Cerebellar cortex (tissue), 1 donor: ENCODE measurements around the gene RAI1.
A peak's percentile ranks its signal among the peaks of the same experiment; 100 is the strongest.

ENCODE experiments used
- DNase-seq: peaks from one replicate; pipeline ENCODE4 v3.0.0-alpha.2; 2015; ENCODE audit warnings: low spot score

Gene RAI1

DNA sequence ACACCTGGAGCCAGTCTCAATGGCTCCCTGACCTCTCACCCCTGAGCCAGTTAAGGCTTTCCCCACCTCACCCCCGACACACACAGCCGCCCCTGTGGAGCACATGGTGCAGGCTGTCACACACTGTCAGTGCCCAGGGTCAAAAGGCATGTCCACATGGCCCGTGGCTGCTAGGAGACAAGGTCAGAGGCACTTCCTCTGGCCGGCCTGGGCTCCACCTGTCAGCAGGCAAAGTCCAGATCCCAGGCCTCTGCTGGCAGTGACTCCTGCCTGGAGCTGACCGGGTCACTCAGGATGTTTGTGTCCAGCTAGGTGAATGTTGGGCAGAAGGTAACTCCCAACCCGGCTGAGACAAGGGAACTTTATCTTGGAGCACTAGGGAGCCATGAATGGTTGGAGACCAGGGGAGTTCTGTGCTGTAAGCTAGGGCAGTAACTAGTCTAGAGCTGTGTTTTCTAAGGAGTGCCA, 149.5 kb downstream of the RAI1 start:
- DNase-seq = no peak

DNA sequence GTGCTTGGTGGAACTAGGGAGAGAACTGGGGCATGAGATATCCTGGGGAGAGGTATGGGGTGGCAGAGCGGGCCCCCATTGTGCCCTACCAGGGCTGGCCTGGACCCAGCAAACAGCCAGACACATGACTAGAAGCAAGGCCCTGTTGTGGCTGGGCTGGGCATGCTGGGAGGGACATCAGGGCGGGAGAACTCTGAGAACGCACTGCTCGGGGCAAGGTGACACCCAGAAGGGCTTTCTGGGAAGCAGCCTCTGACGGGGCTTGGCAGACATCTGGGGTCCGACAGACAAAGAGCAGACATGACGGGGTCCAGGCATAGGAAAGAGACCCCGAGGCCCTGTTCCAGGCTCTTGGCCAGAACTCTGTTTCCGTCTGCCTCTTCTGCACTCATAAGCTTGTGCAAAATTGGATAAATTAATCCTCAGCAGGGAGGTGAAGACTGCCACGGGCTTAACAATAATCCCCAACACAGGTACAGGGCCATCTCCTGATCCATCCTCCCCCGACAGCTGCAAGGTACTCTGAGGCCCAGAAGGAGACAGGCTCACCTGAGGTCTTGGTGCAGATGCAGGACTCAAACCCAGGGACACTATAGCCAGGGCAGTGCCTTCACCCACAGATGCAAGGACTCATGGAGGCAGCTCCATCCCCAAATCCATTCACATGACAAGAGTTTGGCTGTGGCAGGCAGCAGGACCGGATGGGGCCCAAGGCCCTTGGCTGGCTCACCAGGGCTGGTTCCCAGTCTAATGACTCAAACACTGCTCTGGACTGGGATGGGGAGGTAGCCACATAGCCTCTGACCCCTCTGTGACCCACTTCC, 150.2 kb downstream of the RAI1 start:
- no peak for DNase-seq

DNA sequence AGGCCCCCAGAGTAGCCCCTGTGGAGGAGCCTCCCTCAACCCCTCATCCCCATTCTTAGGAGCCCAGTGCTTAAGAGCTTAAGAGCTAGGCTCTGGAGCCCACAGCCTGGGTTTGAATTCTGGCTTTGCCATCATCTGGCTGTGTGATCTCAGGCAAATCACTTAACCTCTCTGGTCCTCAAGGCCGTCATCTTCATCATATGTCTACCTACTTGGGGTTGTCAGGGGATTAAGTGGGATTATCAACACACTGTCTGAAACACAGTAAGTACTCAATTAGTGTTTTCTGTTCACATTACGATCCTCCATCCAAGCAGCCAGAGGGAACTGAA, 150.7 kb downstream of the RAI1 start:
- DNase-seq = no peak

DNA sequence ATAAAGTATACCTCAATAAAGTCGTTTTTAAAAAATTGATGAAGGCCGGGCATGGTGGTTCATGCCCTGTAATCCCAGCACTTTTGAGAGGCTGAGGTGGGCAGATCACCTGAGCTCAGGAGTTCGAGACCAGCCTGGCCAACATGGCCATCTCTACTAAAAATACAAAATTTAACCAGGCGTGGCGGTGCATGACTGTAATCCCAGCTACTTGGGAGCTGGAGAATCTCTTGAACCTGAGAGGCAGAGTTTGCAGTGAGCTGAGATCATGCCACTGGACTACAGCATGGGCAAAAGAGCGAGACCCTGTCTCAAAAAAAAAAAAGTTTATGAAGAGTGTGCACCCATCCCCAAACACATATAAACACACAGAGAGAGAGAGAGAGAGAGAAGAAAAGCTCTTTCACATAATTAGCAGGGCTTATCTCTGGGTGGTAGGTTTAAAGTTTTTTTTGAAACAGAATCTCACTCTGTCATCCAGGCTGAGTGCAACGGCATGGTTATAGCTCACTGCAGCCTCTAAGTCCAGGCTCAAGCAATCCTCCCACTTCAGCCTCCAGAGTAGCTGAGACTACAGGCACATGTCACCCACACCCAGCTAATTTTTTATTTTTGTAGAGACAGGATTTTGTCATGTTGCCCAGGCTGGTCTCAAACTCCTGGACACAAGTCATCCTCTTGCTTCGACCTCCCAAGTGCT, 152.6 kb downstream of the RAI1 start:
- DNase-seq = no peak

DNA sequence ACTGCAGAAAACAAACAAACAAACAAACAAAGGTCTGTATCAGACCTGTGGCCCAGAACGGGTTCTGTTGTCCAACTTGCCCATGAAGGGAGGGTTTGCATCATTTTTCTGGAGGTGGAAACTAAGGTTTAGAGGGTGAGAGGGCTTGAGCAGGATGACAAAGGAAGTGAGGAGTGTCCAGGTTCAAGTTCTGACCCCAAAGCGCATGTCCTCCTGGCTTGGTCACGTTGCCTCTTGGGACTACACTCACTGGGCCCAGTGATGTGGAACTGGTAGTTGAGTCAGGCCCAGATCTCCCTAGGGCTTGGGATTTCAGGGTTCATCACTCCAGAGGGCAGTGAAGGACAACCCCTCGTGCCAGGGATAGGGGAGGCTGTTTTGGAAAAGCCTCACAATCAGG, 153.7 kb downstream of the RAI1 start:
- DNase-seq = no peak

DNA sequence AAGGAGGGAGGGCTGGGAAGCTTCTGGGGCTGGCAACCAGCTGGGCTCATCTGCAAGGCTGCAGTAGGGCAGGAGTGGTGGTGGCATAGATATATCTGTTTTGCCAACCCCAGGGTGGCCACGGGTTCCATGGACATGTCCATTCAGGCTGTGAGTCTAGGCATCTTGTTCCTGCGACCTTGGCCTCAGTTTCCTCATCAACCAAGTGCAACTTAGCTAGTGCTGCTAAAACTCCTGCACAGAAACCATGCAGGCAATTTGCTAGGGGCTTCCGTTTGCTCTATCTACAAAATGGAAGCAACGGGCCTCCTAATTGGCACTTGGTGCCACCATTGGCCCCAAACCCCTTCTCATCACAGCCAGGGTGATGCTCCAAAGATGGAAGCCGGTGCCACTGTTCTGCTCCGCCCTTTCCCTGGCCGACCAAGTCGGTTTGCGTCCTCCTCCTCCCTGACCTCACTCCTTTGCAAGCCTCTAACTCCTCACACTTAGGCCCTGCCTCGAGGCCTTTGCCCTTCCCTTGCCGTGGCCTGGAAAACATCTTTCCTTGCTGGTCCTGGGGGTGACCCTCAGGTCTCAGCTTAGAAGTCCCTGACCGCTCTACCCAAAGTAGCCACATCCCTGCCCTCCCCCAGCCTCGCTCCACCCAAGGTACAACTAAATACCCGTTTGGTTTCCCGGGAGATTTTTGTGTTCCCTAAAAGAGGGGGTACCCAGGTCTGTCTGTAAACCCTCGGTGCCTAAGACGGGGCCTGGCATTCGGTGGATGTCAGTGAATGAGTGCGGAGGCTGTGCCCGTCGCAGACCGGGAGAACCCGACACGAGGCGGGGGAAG, 154.4 kb downstream of the RAI1 start:
- DNase-seq = no peak

DNA sequence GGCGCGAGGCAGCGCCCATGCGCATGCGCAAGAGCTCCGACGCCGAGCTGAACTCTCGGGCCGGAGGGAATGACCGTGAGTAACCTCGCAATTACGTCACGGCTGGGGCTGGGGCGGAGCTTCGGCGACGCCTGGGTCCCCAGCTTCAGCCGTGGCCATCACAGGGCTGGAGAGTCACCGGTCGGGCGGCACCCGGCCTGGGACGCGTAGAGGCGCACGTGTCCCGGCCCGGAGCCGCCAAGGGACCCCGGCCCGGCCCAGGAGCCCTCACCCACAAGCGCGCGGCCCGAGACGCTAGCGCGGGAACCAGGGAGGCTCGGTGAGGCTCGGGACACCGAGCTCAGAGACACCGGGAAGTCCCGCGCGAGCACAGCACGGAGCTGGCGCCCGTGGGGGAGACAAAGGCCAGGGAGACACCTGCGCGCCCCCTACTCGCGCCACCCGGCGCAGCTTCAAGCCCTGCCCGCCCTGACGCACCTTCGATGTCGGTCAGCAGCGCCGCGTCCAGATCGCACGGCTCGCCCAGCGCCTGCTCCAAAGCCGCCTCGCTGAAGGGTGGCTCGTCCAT, 155.1 kb downstream of the RAI1 start:
- peak; percentile 98 for DNase-seq

DNA sequence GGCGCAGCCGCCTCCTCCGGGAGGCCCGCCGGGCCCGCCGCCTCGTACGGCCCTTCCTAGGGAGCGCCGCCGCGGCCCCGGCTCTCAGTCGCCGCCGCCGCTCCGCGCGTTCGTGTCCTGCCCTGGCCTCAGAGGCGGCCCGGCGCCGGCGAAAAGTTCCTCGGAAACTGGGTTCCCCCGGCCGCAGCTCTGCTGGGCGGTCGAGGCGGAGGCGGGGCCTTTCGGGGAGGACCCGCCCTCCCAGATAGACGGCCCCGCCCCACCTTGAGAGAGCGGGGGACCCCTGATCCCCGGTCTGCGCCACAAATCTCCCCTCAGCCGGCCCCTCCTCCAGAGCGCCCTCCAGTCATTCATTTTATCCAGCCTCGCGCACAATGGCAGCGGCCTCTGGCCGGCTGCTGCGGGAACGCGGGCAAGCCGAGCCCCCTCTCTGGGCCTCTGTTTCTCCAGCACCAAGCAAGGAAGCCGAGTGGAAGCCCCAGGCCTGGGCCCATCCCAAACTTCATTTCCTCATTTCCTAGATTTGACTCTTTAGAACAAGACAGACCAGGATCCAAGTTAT, 155.6 kb downstream of the RAI1 start, which contains the start of gene SREBF1:
SREBF1 (minus strand) TSS at position 169 of the 562 bp plus-strand sequence. CDS start 169 bp downstream, outside the sequence.
- DNase-seq = peak; percentile 61

DNA sequence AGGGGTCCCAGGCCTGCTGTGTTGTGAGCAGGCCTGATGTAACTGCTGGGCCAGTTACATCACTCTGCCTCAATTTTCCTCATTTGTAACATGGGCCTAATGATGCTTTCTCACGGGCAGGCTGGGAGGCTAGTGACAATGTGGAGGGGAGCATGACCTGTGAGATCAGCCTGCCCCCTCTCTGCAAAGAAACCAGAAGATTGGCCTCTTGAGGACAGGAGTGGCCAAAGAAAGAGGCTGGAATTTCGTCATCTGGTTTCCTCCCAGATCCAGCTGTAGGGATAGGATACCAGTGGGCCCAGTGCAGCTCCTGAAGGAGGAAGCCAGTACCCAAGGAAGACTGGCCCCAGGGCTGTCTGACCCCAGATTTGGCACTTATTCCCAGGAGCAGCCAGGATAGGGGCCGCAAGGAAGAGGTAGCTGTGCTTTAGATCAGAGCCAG, 156.1 kb downstream of the RAI1 start:
- peak; percentile 77 for DNase-seq

DNA sequence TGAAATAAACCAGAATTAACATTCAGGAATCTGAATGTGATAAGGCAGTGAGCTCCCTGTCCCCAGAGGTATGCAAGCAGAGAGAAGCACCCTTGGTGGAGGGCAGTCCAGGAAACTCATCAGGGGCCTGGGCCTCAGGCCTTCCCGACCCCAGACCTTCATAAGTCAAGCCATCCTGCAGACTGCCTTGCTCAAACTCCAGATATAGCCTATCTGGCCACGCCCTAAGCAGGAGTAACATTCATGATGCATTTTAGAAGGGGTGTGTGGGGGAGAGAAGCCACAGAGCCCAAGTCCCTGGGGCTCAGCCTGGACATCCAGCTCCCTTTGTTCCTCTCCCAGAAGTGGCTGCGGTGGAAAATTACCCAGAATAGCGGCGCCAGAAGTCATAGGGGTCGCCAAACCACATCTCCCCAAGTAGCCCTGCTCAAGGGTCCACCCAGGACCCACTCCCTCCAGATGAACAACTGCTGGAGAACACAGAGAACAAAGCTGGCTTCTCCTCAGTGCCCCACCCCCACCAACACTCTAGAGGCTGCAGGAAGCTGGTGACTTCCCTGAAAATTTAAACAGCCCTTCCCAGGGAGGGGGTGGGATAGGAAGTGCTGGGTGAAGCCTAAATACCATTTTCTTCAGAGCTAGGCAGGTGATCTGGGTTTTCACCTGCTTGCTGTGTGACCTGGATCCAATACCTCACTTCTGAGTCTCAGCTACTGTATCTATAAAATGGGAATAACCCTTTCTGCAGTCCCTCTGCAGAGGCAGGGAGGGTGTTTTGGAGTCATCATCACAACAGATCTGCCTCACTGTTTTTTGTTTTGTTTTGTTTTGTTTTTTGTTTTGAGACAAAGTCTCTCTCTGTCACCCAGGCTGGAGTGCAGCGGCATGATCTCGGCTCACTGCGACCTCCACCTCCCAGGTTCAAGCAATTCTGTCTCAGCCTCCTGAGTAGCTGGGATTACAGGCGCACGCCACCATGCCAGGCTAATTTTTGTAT, 157.0 kb downstream of the RAI1 start:
- DNase-seq = peak; percentile 78

DNA sequence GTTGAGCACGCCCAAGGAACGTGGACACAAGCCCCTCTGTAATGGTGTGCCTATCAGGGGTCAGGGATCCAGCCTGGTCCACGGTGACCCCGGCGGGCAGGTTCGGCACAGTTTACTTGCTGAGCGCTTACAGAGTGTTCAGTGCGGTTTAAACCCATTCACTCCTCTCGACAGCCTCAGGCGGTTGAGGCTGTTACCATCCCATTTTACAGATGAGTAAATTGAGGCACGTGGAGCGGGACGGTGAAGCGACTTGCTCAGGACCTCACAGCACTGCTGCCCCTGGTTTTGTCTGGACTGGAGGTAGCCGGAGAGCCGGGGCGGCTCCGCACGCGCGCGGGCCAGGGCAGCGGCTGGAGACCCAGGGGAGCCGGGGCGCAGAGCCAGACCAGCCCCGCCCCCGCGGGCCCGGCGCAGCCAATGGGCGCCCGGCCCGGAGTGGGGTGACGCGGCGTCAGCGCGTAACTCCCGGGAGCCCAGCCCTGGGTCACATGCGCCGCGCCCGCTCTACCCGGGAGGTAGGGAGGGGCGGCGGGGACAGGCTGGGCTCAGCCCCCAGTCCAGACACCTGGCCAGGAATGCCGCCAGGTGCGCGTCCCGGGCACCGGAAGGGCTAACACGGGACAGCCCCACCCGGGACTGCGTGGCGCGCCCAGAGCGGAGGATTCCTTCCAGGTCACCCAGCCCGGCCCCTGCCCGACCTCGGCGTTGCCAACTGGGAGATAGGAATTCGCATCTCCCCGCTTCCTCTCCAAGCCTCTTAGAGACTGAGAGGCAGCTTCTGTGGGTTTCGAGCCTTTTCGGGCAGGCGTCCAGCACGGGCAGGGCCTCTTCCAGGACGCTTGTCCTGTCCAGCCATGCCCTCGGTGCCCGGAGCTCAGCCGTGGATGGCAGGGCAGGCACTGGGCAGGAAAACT, 158.8 kb downstream of the RAI1 start:
- DNase-seq = peak; percentile 85

DNA sequence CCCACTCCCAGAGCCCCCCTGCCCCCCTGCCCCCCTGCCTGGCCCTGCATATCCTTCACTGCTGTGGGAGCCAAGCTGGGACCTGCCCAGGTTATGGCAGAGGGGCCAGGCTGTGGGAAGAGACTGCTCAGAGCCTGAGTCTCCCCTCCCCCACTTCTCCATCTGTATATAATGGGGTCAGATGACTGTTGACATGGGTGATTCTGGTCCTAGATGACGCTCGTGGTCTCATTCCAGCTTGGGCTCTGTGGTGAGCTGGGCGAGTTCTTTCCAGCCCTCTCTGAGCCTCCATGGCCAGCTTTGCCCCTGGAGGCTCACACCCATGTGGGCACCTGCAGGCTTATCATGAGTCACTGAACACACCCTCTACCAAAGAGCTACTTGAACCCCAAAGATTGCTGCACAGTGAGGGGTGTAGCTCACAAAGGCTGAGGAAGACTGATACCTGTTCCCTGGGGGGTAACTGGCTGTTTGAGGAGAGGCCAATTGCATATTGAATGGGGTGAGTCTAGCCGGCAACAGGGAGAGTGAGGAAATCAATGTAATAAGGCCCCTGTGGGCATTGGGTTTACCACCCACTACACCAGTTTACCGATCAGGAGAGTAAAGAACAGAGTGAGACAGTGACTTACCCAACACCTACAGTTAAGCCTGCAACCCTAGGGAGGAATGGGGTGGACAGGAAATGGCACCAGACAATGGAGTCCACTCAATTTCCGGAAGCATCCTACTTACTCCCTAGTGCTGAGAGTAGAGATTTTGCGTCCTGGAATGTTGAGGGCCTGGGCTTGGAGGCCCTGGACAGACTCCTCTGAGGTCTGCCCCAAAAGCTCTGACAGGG, 159.7 kb downstream of the RAI1 start:
- peak; percentile 58 for DNase-seq

DNA sequence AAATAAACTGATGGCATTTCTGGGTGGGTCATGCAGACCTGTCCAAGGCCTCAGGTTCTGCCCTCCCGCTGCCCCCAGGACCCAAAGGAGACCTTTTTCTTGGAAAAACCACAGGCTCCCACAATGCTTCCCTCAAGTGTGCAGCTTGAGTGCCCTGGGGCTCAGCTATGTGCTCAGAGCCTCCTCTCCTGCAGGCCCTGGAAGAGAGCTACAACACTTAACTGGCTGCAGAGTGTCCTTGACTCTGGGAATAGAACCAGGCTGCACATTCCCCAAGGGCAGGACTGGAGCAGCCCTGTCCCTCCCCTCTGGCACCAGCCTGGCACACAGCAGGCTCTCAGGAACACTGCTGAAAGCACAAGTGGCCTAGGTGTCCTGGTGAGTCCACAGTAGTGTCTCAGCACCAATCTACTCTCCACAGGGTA, 160.4 kb downstream of the RAI1 start:
- no peak for DNase-seq

DNA sequence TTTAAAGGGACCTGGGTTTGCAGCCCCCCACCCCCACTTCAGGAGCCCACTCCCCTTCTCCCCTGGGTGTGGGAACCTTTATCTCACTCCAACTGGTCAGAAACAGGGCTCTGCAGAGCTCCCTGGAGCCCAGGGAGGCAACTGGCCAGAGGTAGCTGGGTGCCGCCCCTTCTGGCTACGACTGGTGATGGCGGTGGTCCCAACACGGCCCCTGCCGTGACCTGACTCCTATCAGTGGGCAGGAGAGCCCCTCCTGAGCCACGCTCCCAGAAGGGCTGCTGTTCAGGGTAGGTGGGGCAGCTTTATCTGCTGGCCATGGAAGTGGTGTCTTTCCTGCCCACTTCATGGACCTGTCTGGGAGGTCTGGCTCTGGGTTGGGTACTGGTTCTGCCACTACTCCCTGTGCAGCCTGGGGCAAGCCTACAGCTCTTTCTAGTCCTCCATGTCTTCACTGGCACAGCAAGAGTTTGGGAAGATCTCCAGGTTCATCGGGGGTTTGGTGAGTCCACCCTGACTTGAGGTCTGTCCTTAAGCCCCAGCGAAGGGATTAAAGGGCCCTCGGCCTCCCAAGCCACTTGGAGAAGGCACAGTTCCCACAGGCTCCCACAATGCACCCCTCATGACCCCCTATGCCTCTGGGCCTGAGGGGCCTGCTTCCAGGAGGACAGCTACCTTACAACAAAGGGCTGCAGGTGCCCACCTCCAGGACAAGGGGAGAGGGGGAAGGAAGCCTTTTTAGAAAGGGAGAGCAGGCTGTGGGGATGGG, 161.0 kb downstream of the RAI1 start:
- DNase-seq = no peak

DNA sequence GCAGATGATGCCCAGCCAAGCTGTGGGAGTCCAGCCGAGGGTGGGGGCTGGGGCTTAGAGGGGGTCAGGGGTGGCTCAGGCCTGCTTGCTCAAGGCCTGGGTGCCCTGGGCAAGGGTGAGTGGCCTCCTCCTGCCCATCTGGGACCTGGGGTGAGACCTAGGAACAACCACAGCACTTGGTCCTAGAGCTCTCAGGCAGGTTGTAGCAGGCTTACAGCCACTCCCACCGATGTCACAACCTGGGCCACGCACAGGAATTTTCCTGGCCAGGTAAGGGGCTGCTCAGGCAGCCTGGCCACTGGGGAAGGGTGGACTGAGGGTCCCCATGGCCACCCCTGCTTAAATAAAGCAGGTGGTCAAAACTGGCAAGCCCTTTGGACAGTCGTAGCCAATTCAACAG, 161.8 kb downstream of the RAI1 start:
- no peak for DNase-seq

DNA sequence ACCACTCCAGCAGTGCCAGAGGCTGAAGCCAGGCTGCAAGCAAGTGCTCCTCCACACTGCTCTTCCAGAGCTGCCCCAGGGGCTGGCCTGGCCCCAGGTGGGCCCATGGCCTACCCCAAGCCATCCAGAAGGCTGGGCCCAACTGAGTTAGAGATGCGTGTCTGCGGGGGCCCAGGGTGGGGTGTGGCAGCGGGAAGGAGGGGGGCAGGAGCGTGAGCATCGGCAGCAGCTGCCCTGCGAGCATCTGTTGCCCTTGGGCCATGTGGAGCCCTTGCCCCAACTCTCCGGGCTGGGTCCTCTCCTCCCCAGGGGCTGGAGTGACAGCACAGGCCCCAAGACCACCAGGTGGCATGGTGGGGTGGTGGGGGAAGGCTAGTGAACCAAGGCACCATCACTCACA, 162.8 kb downstream of the RAI1 start:
- DNase-seq = no peak

DNA sequence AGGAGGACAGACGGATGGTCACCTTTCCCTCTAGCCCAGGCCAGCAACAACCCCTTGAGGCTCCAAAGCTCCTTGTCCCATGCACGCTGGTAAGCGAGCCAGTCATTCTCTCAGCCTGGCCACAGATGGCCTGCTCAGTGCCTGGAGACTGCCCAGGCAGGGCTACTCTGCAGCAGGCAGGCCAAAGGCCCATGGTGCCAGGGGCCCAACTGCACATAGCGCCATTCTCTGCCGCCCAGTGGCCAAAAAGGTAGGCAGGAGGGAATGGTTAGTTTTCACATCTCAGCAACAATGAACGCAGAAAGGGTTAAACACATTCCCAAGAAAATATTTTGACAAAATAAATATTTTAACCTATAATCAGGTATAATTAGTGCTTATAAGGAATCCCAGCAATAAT, 163.2 kb downstream of the RAI1 start:
- peak; percentile 83 for DNase-seq
